Esophagus muscularis mucosa (tissue), 4 donors: ENCODE measurements around the gene XIRP2. TPM values are rescaled to one million over a fixed set of nuclear protein-coding genes. Genes with fewer than 3 reads are reported as not detected.

Experiments used
- DNase-seq: peaks from one replicate; pipeline ENCODE4 v3.0.0-alpha.2; 2017; ENCODE audit errors: extremely low spot score
- H3K27ac ChIP-seq, 4 donors: fragments of 200-600 bp; sonication (generic); replicated peaks in 1 of 4; 1 replicate in 3 of 4; 2 replicates in 1 of 4; pipeline ENCODE4 v1.5.1; 2016 to 2019; ENCODE audit warnings: mild to moderate bottlenecking in 1 of 4
- H3K27me3 ChIP-seq, 4 donors: fragments of 200-600 bp; sonication (generic); one replicate each; pipeline versions ENCODE4 v1.5.1 to v1.6.0; 2016 to 2019
- H3K36me3 ChIP-seq, 4 donors: fragments of 200-600 bp; sonication (generic); one replicate each; pipeline ENCODE4 v1.5.1; 2016 to 2019
- H3K4me1 ChIP-seq, 4 donors: fragments of 200-600 bp; sonication (generic); one replicate each; pipeline ENCODE4 v1.5.1; 2016 to 2019
- H3K4me3 ChIP-seq, 4 donors: fragments of 200-600 bp; sonication (generic); 1 replicate in 2 of 4; 2 replicates in 2 of 4; pipeline ENCODE4 v1.5.1; 2016 to 2019; ENCODE audit warnings: mild to moderate bottlenecking in 4 of 4, moderate library complexity in 1 of 4
- H3K9me3 ChIP-seq, 4 donors: fragments of 200-600 bp; sonication (generic); 1 replicate in 3 of 4; 2 replicates in 1 of 4; pipeline ENCODE4 v1.5.1; 2016 to 2019
- EP300 ChIP-seq: sonication (generic); formaldehyde crosslinking; IDR thresholded peaks from one replicate; pipeline ENCODE4 v1.6.1; 2017; ENCODE audit warnings: antibody characterized with exemption
- POLR2A ChIP-seq: fragments of 450-650 bp; IDR thresholded peaks from one replicate; pipeline ENCODE4 v1.6.1; 2017; ENCODE audit warnings: antibody characterized with exemption, moderate library complexity, mild to moderate bottlenecking, low read depth
- POLR2AphosphoS5 ChIP-seq, 2 donors: sonication (generic); formaldehyde crosslinking; IDR thresholded peaks; one replicate each; pipeline ENCODE4 v1.6.1; 2017; ENCODE audit warnings: antibody characterized with exemption in 2 of 2
- whole genome bisulfite sequencing: methylation state at CpG from one replicate; pipeline ENCODE4 v1.1.5; 2018; 5-methylcytosine and 5-hydroxymethylcytosine counted together
- intact Hi-C: fragments of 100-400 bp; cut with DNase I; formaldehyde crosslinking; loops from one replicate; pipeline ENCODE4 v1.15.1; 2023
- total RNA-seq, 4 donors: library from RNA; depleted of rRNA; stranded (reverse); fragments of >200 nt; gene quantifications; one replicate each; pipeline versions ENCODE4 v1.1.0 to v1.2.1, GENCODE V29; 2016
- TF ChIP-seq, protein P1 (sequence below), 3 experiments: fragments of 200-600 bp in 2 of 3; fragments of 450-650 bp in 1 of 3; sonication (generic) in 2 of 3; IDR thresholded peaks; one replicate each; pipeline ENCODE4 v1.5.1; 2017 to 2019; ENCODE audit warnings: antibody characterized with exemption in 3 of 3, mild to moderate bottlenecking in 2 of 3, moderate library complexity in 1 of 3

The XIRP2 gene
- total RNA-seq, 4 donors from 2014 or later: 0.06 TPM; not detected in 3

DNA sequence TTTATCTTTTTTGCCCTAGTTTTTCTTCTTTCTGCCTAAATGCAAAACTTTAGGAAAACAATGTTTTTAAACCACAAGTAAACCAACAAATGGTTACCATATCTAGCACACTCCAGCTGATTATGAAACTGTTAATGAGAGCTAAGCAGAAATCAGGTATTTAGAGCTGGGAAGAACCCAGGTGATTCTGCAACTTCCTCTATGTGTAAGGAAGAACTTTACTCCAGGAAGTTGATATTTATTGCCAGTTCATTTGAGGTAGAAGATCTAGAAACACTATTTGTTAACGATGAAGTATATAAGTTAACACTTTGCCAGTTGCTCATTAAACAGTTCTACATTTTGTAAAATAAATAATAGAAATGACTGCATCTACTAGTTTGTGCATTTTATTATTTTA is 409.7 kb downstream of the XIRP2 start:
- H3K4me1 ChIP-seq: peaks cover 17 to 23% (median 20%) of the 10 kb centered on the region in 4 donors
- peaks cover 0 to 75% (median 24%) of the 10 kb centered on the region in 4 donors for H3K27me3 ChIP-seq
- no peak overlapping the region for H3K27ac ChIP-seq
- intact Hi-C loops: loop anchor here (10.0 kb wide), 1 partner anchor 947 kb away; the partner anchor contains the start of gene STK39
- no peaks in the 10 kb centered on the region for H3K9me3 ChIP-seq
- no peaks in the 10 kb centered on the region for H3K36me3 ChIP-seq
- TF ChIP-seq EP300 (no peak), POLR2A (no peak), POLR2AphosphoS5 (IDR thresholded peaks at IDR 0.05) (no peak)
- TF ChIP-seq, protein P1, sequence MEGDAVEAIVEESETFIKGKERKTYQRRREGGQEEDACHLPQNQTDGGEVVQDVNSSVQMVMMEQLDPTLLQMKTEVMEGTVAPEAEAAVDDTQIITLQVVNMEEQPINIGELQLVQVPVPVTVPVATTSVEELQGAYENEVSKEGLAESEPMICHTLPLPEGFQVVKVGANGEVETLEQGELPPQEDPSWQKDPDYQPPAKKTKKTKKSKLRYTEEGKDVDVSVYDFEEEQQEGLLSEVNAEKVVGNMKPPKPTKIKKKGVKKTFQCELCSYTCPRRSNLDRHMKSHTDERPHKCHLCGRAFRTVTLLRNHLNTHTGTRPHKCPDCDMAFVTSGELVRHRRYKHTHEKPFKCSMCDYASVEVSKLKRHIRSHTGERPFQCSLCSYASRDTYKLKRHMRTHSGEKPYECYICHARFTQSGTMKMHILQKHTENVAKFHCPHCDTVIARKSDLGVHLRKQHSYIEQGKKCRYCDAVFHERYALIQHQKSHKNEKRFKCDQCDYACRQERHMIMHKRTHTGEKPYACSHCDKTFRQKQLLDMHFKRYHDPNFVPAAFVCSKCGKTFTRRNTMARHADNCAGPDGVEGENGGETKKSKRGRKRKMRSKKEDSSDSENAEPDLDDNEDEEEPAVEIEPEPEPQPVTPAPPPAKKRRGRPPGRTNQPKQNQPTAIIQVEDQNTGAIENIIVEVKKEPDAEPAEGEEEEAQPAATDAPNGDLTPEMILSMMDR (IDR thresholded peaks at IDR 0.05): no peak
- no peak overlapping the region for H3K4me3 ChIP-seq
- no peak for DNase-seq
- 72% methylated on average over 1 of the region's 1 CpG for WGBS
